NCI-H128 (cell line): ENCODE results near the gene DNAAF9.

Experiments used
- DNase-seq: peaks from one replicate; lab custom pipeline; 2025; ENCODE audit not compliant: unreplicated experiment; lab: John Stamatoyannopoulos, UW

The DNAAF9 gene

DNA sequence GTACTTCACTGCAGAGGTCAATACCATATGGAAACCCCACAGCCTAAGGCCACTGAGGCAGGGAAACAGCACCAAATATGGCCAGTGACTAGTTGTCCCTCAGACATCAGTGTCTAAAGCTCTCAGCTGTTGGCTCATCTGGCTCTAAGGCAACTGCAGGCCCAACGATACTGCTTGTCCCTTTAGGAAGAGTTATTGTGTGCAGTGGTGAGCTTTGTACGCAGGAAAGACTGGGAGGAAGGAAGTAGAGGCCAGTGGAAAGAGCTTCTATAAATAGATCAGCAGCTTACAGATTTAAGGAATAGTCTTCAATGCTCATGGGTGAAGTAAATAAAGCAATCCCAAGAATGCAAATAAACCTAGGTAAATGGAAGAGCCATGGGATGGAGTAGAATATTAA, 29.3 kb downstream of the DNAAF9 start:
- DNase-seq = no peak

GRCh38 chr20:3377644-3378043, 29.8 kb downstream of the DNAAF9 start:
- no peak for DNase-seq

GRCh38 chr20:3374296-3374695, 33.2 kb downstream of the DNAAF9 start:
- no peak for DNase-seq

DNA sequence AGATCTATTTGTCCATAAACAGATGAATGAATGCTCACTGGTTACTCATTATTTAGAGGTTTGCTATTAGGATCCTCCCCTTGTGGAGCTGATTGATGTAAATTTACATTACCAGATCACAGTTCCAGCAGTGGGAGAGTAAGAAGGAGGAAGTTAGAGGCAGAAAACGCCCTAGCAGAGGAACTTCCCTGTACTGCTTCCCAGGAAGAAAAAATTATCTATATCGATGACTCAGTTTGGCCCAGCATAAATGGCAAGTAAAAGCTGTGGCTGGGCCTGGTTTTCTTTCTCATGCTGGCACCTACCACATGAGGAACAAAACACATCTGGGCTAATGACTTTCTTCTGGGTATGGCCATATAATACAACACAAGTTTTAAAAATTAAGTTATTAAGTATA, 35.7 kb downstream of the DNAAF9 start:
- no peak for DNase-seq

DNA sequence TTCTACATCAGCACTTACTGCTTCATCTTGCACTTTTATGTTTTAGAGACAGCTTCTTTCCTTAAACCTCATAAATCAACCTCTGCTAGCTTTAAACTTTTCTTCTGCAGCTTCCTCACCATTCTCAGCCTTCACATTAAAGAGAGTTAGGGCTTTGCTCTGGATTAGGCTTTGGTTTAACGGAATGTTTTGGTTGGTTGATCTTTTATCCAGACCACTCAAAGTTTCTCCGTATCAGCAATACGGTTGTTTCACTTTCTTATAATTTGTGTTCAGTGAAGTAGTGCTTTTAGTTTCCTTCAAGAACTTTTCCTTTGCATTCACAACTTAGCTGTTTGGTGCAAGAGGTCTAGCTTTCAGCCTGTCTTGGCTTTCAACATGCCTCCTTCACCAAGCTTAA, 40.4 kb downstream of the DNAAF9 start:
- DNase-seq = no peak

GRCh38 chr20:3364323-3365013, 43.0 kb downstream of the DNAAF9 start:
- no peak for DNase-seq

DNA sequence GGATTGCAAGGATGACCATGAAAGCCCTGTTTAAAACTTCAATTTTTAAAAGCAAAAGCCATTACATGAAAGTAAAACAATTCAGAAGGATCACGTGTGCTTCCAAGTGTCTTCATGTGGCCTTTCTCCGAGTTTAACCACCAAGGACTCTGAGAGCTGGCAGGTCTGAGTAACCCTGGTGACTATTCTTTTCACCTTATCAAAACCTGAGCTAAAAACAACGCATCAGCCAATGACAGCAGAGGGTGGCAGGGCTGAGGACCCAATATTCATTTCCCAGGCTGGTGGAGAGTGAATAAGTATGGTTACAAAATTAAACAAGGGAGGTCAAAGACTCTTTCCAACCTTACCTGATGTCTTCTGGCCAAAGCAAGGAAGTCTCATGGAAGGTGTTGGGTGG, 46.7 kb downstream of the DNAAF9 start:
- no peak for DNase-seq

GRCh38 chr20:3358676-3359340, 48.7 kb downstream of the DNAAF9 start:
- no peak for DNase-seq
